ENCODE measurements around the gene RCSD1.

The RCSD1 gene

DNA sequence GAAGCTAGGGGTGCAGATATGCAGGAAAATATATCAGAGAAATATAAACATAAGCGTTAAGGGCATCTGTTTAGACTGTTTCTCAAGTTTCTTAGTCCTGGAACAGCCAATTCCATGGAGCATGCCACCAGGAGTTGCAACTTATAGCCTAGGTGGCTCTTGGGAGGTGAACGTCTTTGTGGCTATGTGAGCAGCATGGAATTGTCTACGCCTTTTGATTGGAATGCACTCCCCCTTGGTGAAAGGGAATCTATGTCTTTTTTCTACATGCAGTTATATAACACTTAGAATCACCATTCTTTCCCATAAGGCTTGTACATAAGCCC lies 12.4 kb downstream of the RCSD1 start:
- Histone ChIP-seq H3K9me3 (no peaks in the 10 kb centered on the region), H3K4me3 (ENCODE audit: low read depth, low read length) (no peak overlapping the region), H3K27me3 (no peaks in the 10 kb centered on the region; the same call in 1 of the 2 replicates), H3K36me3 (no peaks in the 10 kb centered on the region), H3K4me1 (peaks cover 4% of the 10 kb centered on the region; the same call in 1 of the 2 replicates)
- no peak for DNase-seq
- no peak for TF ChIP-seq CTCF (IDR thresholded peaks at IDR 0.05; ENCODE audit: low read depth, low read length)

DNA sequence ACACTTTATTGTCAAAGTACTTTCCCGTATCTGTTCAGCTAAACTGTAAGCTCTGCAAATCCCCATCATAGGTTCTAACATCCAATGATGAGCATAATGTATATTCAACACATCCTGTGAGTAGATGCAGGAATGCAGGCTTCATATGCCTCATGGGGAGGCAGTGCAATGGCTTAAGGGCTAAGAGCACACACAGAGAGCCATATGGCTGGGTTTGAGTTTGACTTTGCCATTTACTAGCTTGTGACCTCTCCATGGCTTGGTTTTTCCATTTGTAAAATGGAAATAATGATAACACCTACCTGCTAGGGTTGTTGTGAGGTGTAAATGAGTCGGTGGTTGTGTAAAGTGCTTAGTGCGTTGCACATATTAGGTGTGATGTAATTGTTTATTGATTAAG lies 13.4 kb downstream of the RCSD1 start:
- Histone ChIP-seq H3K36me3 (no peaks in the 10 kb centered on the region), H3K27me3 (no peaks in the 10 kb centered on the region; the same call in 1 of the 2 replicates), H3K9me3 (no peaks in the 10 kb centered on the region), H3K4me1 (peaks cover 4% of the 10 kb centered on the region; the same call in 1 of the 2 replicates), H3K4me3 (ENCODE audit: low read depth, low read length) (no peak overlapping the region)
- DNase-seq = no peak
- no peak for TF ChIP-seq CTCF (IDR thresholded peaks at IDR 0.05; ENCODE audit: low read depth, low read length)

DNA sequence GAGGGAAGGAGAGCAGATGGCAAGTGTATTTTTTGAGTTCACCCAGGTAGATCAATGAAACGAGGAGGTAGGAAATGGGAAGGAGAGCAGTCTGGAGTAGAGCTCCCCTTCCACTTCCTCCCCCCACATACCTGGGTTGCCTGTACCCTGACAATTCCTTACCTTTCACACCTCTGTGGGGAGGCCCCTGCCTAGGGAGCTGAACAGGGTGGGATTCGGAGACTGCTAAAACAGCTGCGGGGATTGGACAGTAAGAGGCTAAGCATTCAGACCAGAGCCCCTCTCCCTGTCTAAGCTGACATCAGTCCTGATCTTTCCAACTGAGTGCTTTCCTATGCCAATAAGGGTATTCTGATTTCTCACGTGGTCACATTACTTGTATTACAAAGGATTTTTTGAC lies 14.5 kb downstream of the RCSD1 start:
- H3K4me3 ChIP-seq (ENCODE audit: low read depth, low read length) = no peak overlapping the region
- no peak for TF ChIP-seq CTCF (IDR thresholded peaks at IDR 0.05; ENCODE audit: low read depth, low read length)
- no peak for DNase-seq
- H3K36me3 ChIP-seq = no peaks in the 10 kb centered on the region
- H3K9me3 ChIP-seq = no peaks in the 10 kb centered on the region
- H3K4me1 ChIP-seq = peaks cover 4% of the 10 kb centered on the region; the same call in 1 of the 2 replicates
- H3K27me3 ChIP-seq = no peaks in the 10 kb centered on the region; the same call in 1 of the 2 replicates

- H3K9me3 ChIP-seq = no peaks in the 10 kb centered on the region
- H3K4me3 ChIP-seq (ENCODE audit: low read depth, low read length) = no peak overlapping the region
- H3K36me3 ChIP-seq = no peaks in the 10 kb centered on the region
- no peak for DNase-seq
- TF ChIP-seq CTCF (IDR thresholded peaks at IDR 0.05; ENCODE audit: low read depth, low read length) = no peak
- peaks cover 4% of the 10 kb centered on the region; the same call in 1 of the 2 replicates for H3K4me1 ChIP-seq
- H3K27me3 ChIP-seq = no peaks in the 10 kb centered on the region; the same call in 1 of the 2 replicates
Measured at GRCh38 chr1:167645140-167645541, 15.1 kb downstream of the RCSD1 start.

- Histone ChIP-seq H3K4me1 (peaks cover 4% of the 10 kb centered on the region; the same call in 1 of the 2 replicates), H3K4me3 (ENCODE audit: low read depth, low read length) (no peak overlapping the region), H3K36me3 (no peaks in the 10 kb centered on the region), H3K27me3 (no peaks in the 10 kb centered on the region; the same call in 1 of the 2 replicates), H3K9me3 (no peaks in the 10 kb centered on the region)
- DNase-seq = no peak
- TF ChIP-seq CTCF (IDR thresholded peaks at IDR 0.05; ENCODE audit: low read depth, low read length) = no peak
Measured at GRCh38 chr1:167645625-167646414, 15.8 kb downstream of the RCSD1 start.

GRCh38 chr1:167648252-167648849 lies 18.3 kb downstream of the RCSD1 start:
- no peak for TF ChIP-seq CTCF (IDR thresholded peaks at IDR 0.05; ENCODE audit: low read depth, low read length)
- H3K4me1 ChIP-seq = peaks cover 4% of the 10 kb centered on the region; the same call in 1 of the 2 replicates
- DNase-seq = no peak
- H3K27me3 ChIP-seq = no peaks in the 10 kb centered on the region
- no peaks in the 10 kb centered on the region for H3K9me3 ChIP-seq
- H3K36me3 ChIP-seq = no peaks in the 10 kb centered on the region
- no peak overlapping the region for H3K4me3 ChIP-seq (ENCODE audit: low read depth, low read length)

All from BE2C (cell line).